ENCODE data around the gene BRMS1L.
"Not testable (repeated sequence)": the region's sequence is repeated elsewhere in the genome, so short reads cannot be mapped to it uniquely, and the experiment has no call there.

- TF ChIP-seq SUZ12 (IDR thresholded peaks at IDR 0.05; ENCODE audit: low read depth, low read length); POLR2AphosphoS5 (IDR thresholded peaks at IDR 0.05; ENCODE audit: low read depth, low read length); RAD21 (CRISPR knock-in tag; IDR thresholded peaks at IDR 0.05); ZFAT (CRISPR knock-in tag; conservative IDR thresholded peaks at IDR 0.05); ZBTB33 (CRISPR knock-in tag; IDR thresholded peaks at IDR 0.05); SNAPC5 (CRISPR knock-in tag; IDR thresholded peaks at IDR 0.05; ENCODE audit: borderline replicate concordance); CSRNP2 (CRISPR knock-in tag; conservative IDR thresholded peaks at IDR 0.05; ENCODE audit: low read depth); ZNF260 (CRISPR knock-in tag; IDR thresholded peaks at IDR 0.05; ENCODE audit: borderline replicate concordance, low read depth); EZH2 (conservative IDR thresholded peaks at IDR 0.05; ENCODE audit: low read depth, low read length); TBX3 (IDR thresholded peaks at IDR 0.05; ENCODE audit: borderline replicate concordance); ZBTB8A (CRISPR knock-in tag; IDR thresholded peaks at IDR 0.05; ENCODE audit: borderline replicate concordance, low read depth); CHCHD3 (CRISPR knock-in tag; IDR thresholded peaks at IDR 0.05); FOXA1 (IDR thresholded peaks at IDR 0.05); FOXA1 (CRISPR knock-in tag; IDR thresholded peaks at IDR 0.05): not testable (repeated sequence)
These were observed 48.6 kb upstream of the BRMS1L start for GRCh38 chr14:35777550-35777949.

Measured in HepG2 (cell line).